HepG2 (cell line): ENCODE data around the gene SLC11A1. TPM values are rescaled to one million over a fixed set of nuclear protein-coding genes. Genes with fewer than 3 reads are reported as not detected.
A peak's percentile ranks its signal among the peaks of the same experiment; 100 is the strongest.

ENCODE experiments used
- ARID2 ChIP-seq: sonication (generic); formaldehyde crosslinking; IDR thresholded peaks from 2 replicates; pipeline ENCODE4 v1.8.1; 2022; ENCODE audit warnings: mild to moderate bottlenecking, missing genetic modification reagents, borderline replicate concordance
- BCL6 ChIP-seq: IDR thresholded peaks from 2 replicates; pipeline ENCODE4 v1.6.1; 2016; ENCODE audit warnings: missing genetic modification reagents, missing compliant biosample characterization
- CBX5 ChIP-seq: sonication (generic); formaldehyde crosslinking; IDR thresholded peaks from 2 replicates; pipeline ENCODE4 v1.4.0; 2020; ENCODE audit warnings: missing genetic modification reagents, borderline replicate concordance
- CHD2 ChIP-seq: IDR thresholded peaks from 2 replicates; pipeline ENCODE4 v1.6.1; 2011; ENCODE audit warnings: low read depth, low read length, improper control_type of control experiment
- CHD4 ChIP-seq: fragments of 200-600 bp; sonication (generic); IDR thresholded peaks from 2 replicates; pipeline ENCODE4 v1.7.0; 2017; ENCODE audit warnings: mild to moderate bottlenecking, low read length, borderline replicate concordance
- IKZF1 ChIP-seq: fragments of 450-650 bp; IDR thresholded peaks from 2 replicates; pipeline ENCODE4 v1.7.1; 2016
- MYC ChIP-seq: sonication (generic); formaldehyde crosslinking; IDR thresholded peaks from 2 replicates; pipeline ENCODE4 v1.9.0; 2021; ENCODE audit warnings: missing genetic modification reagents, borderline replicate concordance
- MYNN ChIP-seq: sonication (generic); formaldehyde crosslinking; IDR thresholded peaks from 2 replicates; pipeline ENCODE4 v1.4.0; 2020; ENCODE audit warnings: mild to moderate bottlenecking, low read depth, missing genetic modification reagents
- NCOR1 ChIP-seq: fragments of 200-600 bp; sonication (generic); IDR thresholded peaks from 2 replicates; pipeline ENCODE4 v1.7.0; 2017; ENCODE audit warnings: antibody characterized with exemption, low read length, borderline replicate concordance
- RBM22 ChIP-seq: fragments of 200-400 bp; formaldehyde crosslinking; optimal IDR thresholded peaks from 2 replicates; pipeline ENCODE3; 2017; ENCODE audit warnings: mild to moderate bottlenecking, low read length, moderate library complexity
- REST ChIP-seq, 2 experiments: IDR thresholded peaks; 2 replicates each; pipeline ENCODE4 v1.6.1; 2011 to 2012; ENCODE audit warnings: low read length in 2 of 2, borderline replicate concordance in 1 of 2, low read depth in 1 of 2, mild to moderate bottlenecking in 1 of 2, moderate library complexity in 1 of 2
- RXRB ChIP-seq: IDR thresholded peaks from 2 replicates; pipeline ENCODE4 v1.6.1; 2016; ENCODE audit warnings: borderline replicate concordance, missing genetic modification reagents, missing compliant biosample characterization
- SCMH1 ChIP-seq: sonication (generic); formaldehyde crosslinking; IDR thresholded peaks from 2 replicates; pipeline ENCODE4 v1.9.0; 2021; ENCODE audit warnings: missing genetic modification reagents, mild to moderate bottlenecking, borderline replicate concordance
- SMAD9 ChIP-seq: sonication (generic); formaldehyde crosslinking; IDR thresholded peaks from 2 replicates; pipeline ENCODE4 v1.5.1; 2020; ENCODE audit warnings: mild to moderate bottlenecking, missing genetic modification reagents
- SOX13 ChIP-seq, 3 experiments: fragments of 450-650 bp in 1 of 3; sonication (generic) in 1 of 3; formaldehyde crosslinking in 1 of 3; IDR thresholded peaks in 2 of 3; conservative IDR thresholded peaks in 1 of 3; 2 replicates each; pipeline versions ENCODE4 v1.5.0 to v1.6.1; 2016 to 2020; ENCODE audit warnings: antibody characterized with exemption in 1 of 3, mild to moderate bottlenecking in 1 of 3, missing compliant biosample characterization in 1 of 3, missing genetic modification reagents in 1 of 3, moderate library complexity in 1 of 3
- TERF1 ChIP-seq: sonication (generic); formaldehyde crosslinking; IDR thresholded peaks from 2 replicates; pipeline ENCODE4 v1.8.0; 2022; ENCODE audit warnings: mild to moderate bottlenecking, missing genetic modification reagents, moderate library complexity
- U2AF1 ChIP-seq: fragments of 200-400 bp; formaldehyde crosslinking; optimal IDR thresholded peaks from 2 replicates; pipeline ENCODE3; 2017; ENCODE audit warnings: mild to moderate bottlenecking, low read depth, low read length
- YEATS2 ChIP-seq: sonication (generic); formaldehyde crosslinking; IDR thresholded peaks from 2 replicates; pipeline ENCODE4 v1.4.0; 2020; ENCODE audit warnings: missing genetic modification reagents, borderline replicate concordance
- ZFP36L2 ChIP-seq: sonication (generic); formaldehyde crosslinking; IDR thresholded peaks from 2 replicates; pipeline ENCODE4 v1.4.0; 2020; ENCODE audit warnings: missing genetic modification reagents
- ZNF205 ChIP-seq: IDR thresholded peaks from 2 replicates; pipeline ENCODE4 v1.6.1; 2018; ENCODE audit warnings: missing biosample characterization, missing genetic modification reagents
- ZNF234 ChIP-seq: sonication (generic); formaldehyde crosslinking; conservative IDR thresholded peaks from 2 replicates; pipeline ENCODE4 v1.5.1; 2020; ENCODE audit warnings: mild to moderate bottlenecking, missing genetic modification reagents
- ZNF362 ChIP-seq: sonication (generic); formaldehyde crosslinking; IDR thresholded peaks from 2 replicates; pipeline ENCODE4 v1.4.0; 2020; ENCODE audit warnings: missing genetic modification reagents, mild to moderate bottlenecking, borderline replicate concordance
- ZNF577 ChIP-seq: sonication (generic); formaldehyde crosslinking; IDR thresholded peaks from 2 replicates; pipeline ENCODE4 v1.4.0; 2020; ENCODE audit warnings: mild to moderate bottlenecking, low read depth, missing genetic modification reagents, borderline replicate concordance
- ZNF674 ChIP-seq: sonication (generic); formaldehyde crosslinking; IDR thresholded peaks from 2 replicates; pipeline ENCODE4 v1.5.0; 2020; ENCODE audit warnings: low read depth, mild to moderate bottlenecking, missing genetic modification reagents
- polyA plus RNA-seq, 8 experiments: library from polyadenylated mRNA; depleted of rRNA in 3 of 8; stranded (reverse) in 7 of 8; unstranded in 1 of 8; fragments of >200 nt; fragmentation: Illumina TruSeq in 4 of 8; extraction: Trizol in 4 of 8; gene quantifications; 2 replicates each; pipeline versions ENCODE4 v1.2.1 to v1.2.3, GENCODE V29; 2011 to 2016; ENCODE audit warnings: low read depth in 4 of 8, missing spikeins in 1 of 8, mixed read lengths in 1 of 8; ENCODE audit not compliant: insufficient read depth in 1 of 8
- total RNA-seq, 5 experiments: library from RNA; depleted of rRNA; stranded (reverse); fragments of >200 nt; fragmentation: Illumina TruSeq; extraction: Trizol; gene quantifications; 2 replicates each; pipeline ENCODE4 v1.2.3, GENCODE V29; 2016; ENCODE audit warnings: low read depth in 1 of 5

The SLC11A1 gene
- total and polyA plus RNA-seq, 2 of the 13 experiments (the other 11 are each of a cell fraction or from before 2014, with no cell fraction given) = 0.33 to 2.3 TPM

- TF ChIP-seq IKZF1 (no peak), SOX13 (IDR thresholded peaks at IDR 0.05) (no peak), SOX13 (CRISPR knock-in tag; conservative IDR thresholded peaks at IDR 0.05 in 1 of 2, IDR thresholded peaks at IDR 0.05 in 1 of 2) (peak in 1 of 2 experiments; percentile 29; a peak in 1 of 4 replicates), TERF1 (no peak), CHD4 (no peak), BCL6 (no peak), ARID2 (CRISPR knock-in tag) (no peak), U2AF1 (no peak), CHD2 (peak; percentile 85), ZNF205 (CRISPR knock-in tag) (no peak), ZNF674 (CRISPR knock-in tag) (no peak), ZNF362 (CRISPR knock-in tag) (no peak), SCMH1 (CRISPR knock-in tag) (no peak), MYC (no peak), ZNF577 (CRISPR knock-in tag) (no peak), CBX5 (CRISPR knock-in tag) (no peak), MYNN (no peak), SMAD9 (CRISPR knock-in tag) (no peak), ZNF234 (no peak), NCOR1 (no peak), ZFP36L2 (CRISPR knock-in tag) (no peak), RBM22 (no peak), REST (IDR thresholded peaks at IDR 0.05; ENCODE audit: borderline replicate concordance in 1 of 2, low read depth in 1 of 2, low read length in 2 of 2) (no peak), YEATS2 (CRISPR knock-in tag) (0 out of 2 replicates have a peak, but pooled peaks have one; percentile 46), RXRB (CRISPR knock-in tag) (no peak; the same call in 1 of the 2 replicates)
Observed at GRCh38 chr2:218389333-218390150, 7.5 kb downstream of the SLC11A1 start (continued).
